Testis (tissue), 3 donors: ENCODE data around the gene UBR2. TPM values are rescaled to one million over a fixed set of nuclear protein-coding genes. Genes with fewer than 3 reads are reported as not detected.
"Not testable (repeated sequence)": the region's sequence is repeated elsewhere in the genome, so short reads cannot be mapped to it uniquely, and the experiment has no call there.

Experiments
- DNase-seq: peaks from one replicate; pipeline ENCODE4 v3.0.0-alpha.2; 2019
- H3K27ac ChIP-seq, 2 donors: fragments of 200-600 bp; sonication (generic); one replicate each; pipeline ENCODE4 v1.5.1; 2019
- H3K27me3 ChIP-seq: fragments of 200-600 bp; sonication (generic); one replicate; pipeline ENCODE4 v1.5.1; 2019
- H3K36me3 ChIP-seq: fragments of 200-600 bp; sonication (generic); one replicate; pipeline ENCODE4 v1.5.1; 2017; ENCODE audit warnings: low read depth; ENCODE audit errors: missing control alignments
- H3K4me1 ChIP-seq: fragments of 200-600 bp; sonication (generic); one replicate; pipeline ENCODE4 v1.5.1; 2019
- H3K4me3 ChIP-seq, 2 donors: fragments of 200-600 bp; sonication (generic); one replicate each; pipeline ENCODE4 v1.5.1; 2017 to 2019
- H3K9me3 ChIP-seq: fragments of 200-600 bp; sonication (generic); one replicate; pipeline ENCODE4 v1.5.1; 2017
- POLR2A ChIP-seq: fragments of 450-650 bp; IDR thresholded peaks from one replicate; pipeline ENCODE4 v1.6.1; 2017; ENCODE audit warnings: antibody characterized with exemption, mild to moderate bottlenecking, moderate library complexity
- WGBS, 2 donors: methylation state at CpG; one replicate each; pipeline ENCODE4 v1.1.5; 2018; 5-methylcytosine and 5-hydroxymethylcytosine counted together
- intact Hi-C: fragments of 100-400 bp; cut with DNase I; formaldehyde crosslinking; loops from one replicate; pipeline ENCODE4 v1.15.1; 2023; ENCODE audit warnings: low total_unique reads
- polyA plus RNA-seq: library from polyadenylated mRNA; stranded (reverse); fragments of 350-450 nt; fragmentation: Illumina TruSeq; extraction: RNeasy Lipid Tissue Mini Kit (QIAGEN cat#74804); gene quantifications from one replicate; pipeline ENCODE4 v1.2.3, GENCODE V29; 2014; ENCODE audit warnings: low read depth, low replicate concordance; ENCODE audit not compliant: insufficient read depth
- total RNA-seq, 2 donors: library from RNA; depleted of rRNA; stranded (reverse); fragments of >200 nt; gene quantifications; one replicate each; pipeline ENCODE4 v1.2.3, GENCODE V29; 2016
- TF ChIP-seq, protein P1 (sequence below), 3 experiments: fragments of 450-650 bp in 2 of 3; fragments of 200-600 bp in 1 of 3; sonication (generic) in 1 of 3; IDR thresholded peaks; one replicate each; pipeline ENCODE4 v1.5.1; 2016 to 2019; ENCODE audit warnings: antibody characterized with exemption in 3 of 3, mild to moderate bottlenecking in 2 of 3, moderate library complexity in 1 of 3

UBR2 gene
- total and polyA plus RNA-seq, 3 donors from 2014 or later, result 11.1 to 26.8 (median 25.8) TPM

DNA sequence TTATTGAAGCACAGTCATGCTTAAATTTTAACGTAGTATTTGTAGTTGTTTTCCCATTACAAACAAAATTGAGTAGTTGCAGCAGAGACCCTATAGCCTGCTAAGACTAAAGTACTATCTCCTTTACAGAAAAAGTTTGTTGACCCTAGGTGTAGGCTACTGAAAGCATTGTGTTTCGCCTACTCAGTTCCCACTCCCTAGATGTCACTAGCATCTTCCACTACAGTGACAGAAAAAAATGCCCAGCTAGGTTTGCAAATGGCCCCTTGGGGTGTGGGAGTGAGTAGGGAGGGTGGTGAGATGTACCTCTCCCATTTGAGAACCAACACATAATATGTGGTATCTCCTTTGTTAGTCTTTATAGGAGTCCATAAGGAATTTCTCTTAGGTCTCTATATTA is 34.5 kb downstream of the UBR2 start:
- no peak for DNase-seq
- Histone ChIP-seq H3K27ac (no peak overlapping the region), H3K36me3 (no peaks in the 10 kb centered on the region), H3K4me1 (no peaks in the 10 kb centered on the region), H3K9me3 (no peaks in the 10 kb centered on the region), H3K4me3 (no peak overlapping the region), H3K27me3 (no peaks in the 10 kb centered on the region)
- intact Hi-C loops, result no loop called here
- TF ChIP-seq POLR2A, result no peak
- TF ChIP-seq, protein P1, sequence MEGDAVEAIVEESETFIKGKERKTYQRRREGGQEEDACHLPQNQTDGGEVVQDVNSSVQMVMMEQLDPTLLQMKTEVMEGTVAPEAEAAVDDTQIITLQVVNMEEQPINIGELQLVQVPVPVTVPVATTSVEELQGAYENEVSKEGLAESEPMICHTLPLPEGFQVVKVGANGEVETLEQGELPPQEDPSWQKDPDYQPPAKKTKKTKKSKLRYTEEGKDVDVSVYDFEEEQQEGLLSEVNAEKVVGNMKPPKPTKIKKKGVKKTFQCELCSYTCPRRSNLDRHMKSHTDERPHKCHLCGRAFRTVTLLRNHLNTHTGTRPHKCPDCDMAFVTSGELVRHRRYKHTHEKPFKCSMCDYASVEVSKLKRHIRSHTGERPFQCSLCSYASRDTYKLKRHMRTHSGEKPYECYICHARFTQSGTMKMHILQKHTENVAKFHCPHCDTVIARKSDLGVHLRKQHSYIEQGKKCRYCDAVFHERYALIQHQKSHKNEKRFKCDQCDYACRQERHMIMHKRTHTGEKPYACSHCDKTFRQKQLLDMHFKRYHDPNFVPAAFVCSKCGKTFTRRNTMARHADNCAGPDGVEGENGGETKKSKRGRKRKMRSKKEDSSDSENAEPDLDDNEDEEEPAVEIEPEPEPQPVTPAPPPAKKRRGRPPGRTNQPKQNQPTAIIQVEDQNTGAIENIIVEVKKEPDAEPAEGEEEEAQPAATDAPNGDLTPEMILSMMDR (IDR thresholded peaks at IDR 0.05), result no peak
- WGBS, 2 donors, result 86 to 96% methylated on average over 2 of the region's 2 CpGs

DNA sequence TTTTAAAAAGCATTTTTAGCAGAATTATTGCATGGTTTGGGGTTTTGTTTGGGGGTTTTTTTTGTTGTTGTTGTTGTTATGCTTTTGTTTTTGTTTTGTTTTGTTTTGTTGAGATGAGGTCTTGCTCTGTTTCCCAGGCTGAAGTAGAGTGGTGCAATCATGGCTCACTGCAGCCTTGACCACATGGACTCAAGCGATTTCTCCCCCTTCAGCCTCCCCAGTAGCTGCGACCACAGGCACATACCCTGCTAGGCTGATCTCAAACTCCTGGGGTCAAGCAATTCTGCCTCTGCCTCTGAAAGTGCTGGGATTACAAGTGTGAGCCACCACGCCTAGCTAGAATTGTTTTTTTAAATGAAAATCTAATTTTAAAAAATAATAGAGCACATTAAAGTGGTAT is 35.7 kb downstream of the UBR2 start:
- Histone ChIP-seq H3K4me3 (no peak overlapping the region), H3K4me1 (no peaks in the 10 kb centered on the region), H3K36me3 (no peaks in the 10 kb centered on the region), H3K9me3 (no peaks in the 10 kb centered on the region), H3K27me3 (no peaks in the 10 kb centered on the region), H3K27ac (no peak overlapping the region)
- no peak for TF ChIP-seq POLR2A
- TF ChIP-seq, protein P1 (IDR thresholded peaks at IDR 0.05), result no peak
- intact Hi-C loops, result no loop called here
- WGBS, 2 donors, result 86 to 92% methylated on average over 3 of the region's 3 CpGs
- no peak for DNase-seq

DNA sequence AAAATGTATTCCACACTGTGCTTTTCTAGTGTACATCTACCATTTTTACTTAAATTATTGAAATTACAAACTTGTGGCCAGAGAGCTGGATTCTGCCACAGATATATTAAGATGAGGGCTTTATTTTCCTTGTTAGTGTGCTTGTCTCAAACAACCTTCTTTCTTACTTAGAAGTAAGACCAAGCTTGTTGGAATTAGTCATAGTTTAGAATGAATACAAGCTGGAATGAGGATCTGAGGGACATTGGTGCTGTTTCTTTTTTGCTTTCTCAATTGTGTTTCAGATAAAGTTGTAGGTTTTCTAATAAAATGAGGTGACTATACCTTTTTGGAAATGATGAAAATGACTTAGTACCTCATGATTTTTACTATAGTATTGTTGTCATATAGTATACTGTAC is 40.3 kb downstream of the UBR2 start:
- TF ChIP-seq, protein P1 (IDR thresholded peaks at IDR 0.05), result no peak
- TF ChIP-seq POLR2A, result no peak

DNA sequence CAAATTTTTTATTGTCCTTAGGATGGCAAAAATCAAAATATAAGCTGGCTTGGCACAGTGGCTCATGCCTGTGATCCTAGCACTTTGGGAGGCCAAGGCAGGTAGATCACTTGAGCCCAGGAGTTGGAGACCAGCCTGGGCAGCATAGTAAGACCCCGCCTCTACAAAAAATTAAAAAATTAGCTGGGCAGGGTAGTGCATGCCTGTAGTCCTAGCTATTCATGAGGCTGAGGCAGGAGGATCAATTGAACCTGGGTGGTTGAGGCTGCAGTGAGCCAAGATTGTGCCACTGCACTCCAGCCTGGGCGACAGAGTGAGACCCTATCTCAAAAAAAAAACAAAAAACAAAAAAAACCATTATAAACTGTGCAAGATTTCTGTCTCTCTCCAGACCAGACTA is 40.9 kb downstream of the UBR2 start:
- H3K4me3 ChIP-seq, intact Hi-C loops, H3K27ac ChIP-seq, H3K27me3 ChIP-seq, H3K4me1 ChIP-seq, DNase-seq, H3K36me3 ChIP-seq, H3K9me3 ChIP-seq: not testable (repeated sequence)
- WGBS, 2 donors, result 91 to 93% methylated on average over 2 of the region's 2 CpGs

More for the DNA sequence above, 40.3 kb downstream of the UBR2 start:
- Histone ChIP-seq H3K36me3 (no peaks in the 10 kb centered on the region), H3K4me1 (no peaks in the 10 kb centered on the region), H3K27ac (no peak overlapping the region), H3K4me3 (no peak overlapping the region), H3K9me3 (no peaks in the 10 kb centered on the region), H3K27me3 (no peaks in the 10 kb centered on the region)
- DNase-seq, result no peak
- intact Hi-C loops, result no loop called here

DNA sequence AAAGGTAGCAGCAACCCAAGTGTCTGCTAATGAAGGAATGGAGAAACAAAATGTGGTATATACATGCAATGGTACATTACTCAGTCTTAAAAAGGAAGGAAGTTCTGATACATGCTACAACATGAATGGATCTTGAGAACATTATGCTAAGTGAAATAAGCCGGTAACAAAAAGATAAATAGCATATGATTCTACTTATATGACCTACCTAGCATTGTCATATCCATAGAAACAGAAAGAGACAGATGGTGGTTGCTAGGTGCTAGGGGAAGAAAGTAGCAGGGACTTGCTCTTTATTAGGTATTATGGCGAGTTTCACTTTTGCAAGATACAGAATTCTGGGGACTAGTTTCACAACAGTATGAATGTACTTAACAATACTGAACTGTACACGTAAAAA is 46.6 kb downstream of the UBR2 start:
- Histone ChIP-seq H3K4me1 (no peaks in the 10 kb centered on the region), H3K4me3 (no peak overlapping the region), H3K27ac (no peak overlapping the region), H3K27me3 (no peaks in the 10 kb centered on the region), H3K36me3 (no peaks in the 10 kb centered on the region), H3K9me3 (no peaks in the 10 kb centered on the region)
- intact Hi-C loops, result no loop called here
- WGBS, 2 donors, result 94 to 98% methylated on average over 3 of the region's 3 CpGs
- DNase-seq, result no peak
- TF ChIP-seq, protein P1 (IDR thresholded peaks at IDR 0.05), result no peak
- no peak for TF ChIP-seq POLR2A
